K562 (cell line): Measurements from ENCODE around the gene FCRLA. TPM values are rescaled to one million over a fixed set of nuclear protein-coding genes. Genes with fewer than 3 reads are reported as not detected.

Source experiments
- ATAC-seq: fragments of 200-7000 bp; cut with Tn5 transposase; 3 replicates; pipeline ENCODE4 v1.9.1; 2020; ENCODE audit warnings: moderate library complexity
- BruUV-seq: library from RNA; stranded (reverse); fragments of 400-500 nt; replicated peaks from 2 replicates; lab custom pipeline; 2021; lab: Mats Ljungman, UMichigan
- CTCF ChIA-PET: fragments of 300-600 bp; formaldehyde crosslinking; extraction: SDS; loops from one replicate; lab custom pipeline; 2021; ENCODE audit warnings: low intra/inter-chr PET ratio; lab: Yijun Ruan, JAX
- POLR2A ChIA-PET: fragments of 300-600, 350-650 bp; sonication (Branson Sonifier 250); formaldehyde crosslinking; extraction: SDS; loops from one replicate; lab custom pipeline; 2021; ENCODE audit warnings: antibody characterized with exemption, inconsistent platforms; lab: Yijun Ruan, JAX
- DNase-seq, 4 experiments: peaks; one replicate each; pipeline versions ENCODE4 v3.0.0 to v3.0.0-alpha.2; 2011 to 2018; ENCODE audit warnings: low spot score in 3 of 4, mixed read lengths in 3 of 4; ENCODE audit errors: extremely low read depth in 1 of 4
- FAIRE-seq: peaks from 2 replicates; lab custom pipeline; 2011; peaks lifted over from hg19 to GRCh38; lab: Jason Lieb, UNC
- H2AFZ ChIP-seq: 2 replicates; pipeline ENCODE4 v1.6.0; 2011; ENCODE audit warnings: low read depth, low read length, control low read depth, inconsistent platforms
- H3K27ac ChIP-seq: fragments of 200-600 bp; 3 replicates; pipeline ENCODE4 v1.8.0; 2011; ENCODE audit warnings: low read depth, mild to moderate bottlenecking, control low read depth, inconsistent platforms, low read length, moderate library complexity, mixed read lengths; ENCODE audit errors: extremely low read depth
- H3K27me3 ChIP-seq, 2 experiments: fragments of 300-600 bp in 1 of 2; 2 replicates in 1 of 2; 3 replicates in 1 of 2; pipeline versions ENCODE4 v1.6.0 to v1.8.0; 2011; ENCODE audit warnings: inconsistent platforms in 2 of 2, low read length in 2 of 2, mild to moderate bottlenecking in 1 of 2, mixed read lengths in 1 of 2, moderate library complexity in 1 of 2; ENCODE audit not compliant: control insufficient read depth in 2 of 2, insufficient read depth in 2 of 2
- H3K36me3 ChIP-seq: fragments of 300-600 bp; 3 replicates; pipeline ENCODE4 v1.8.0; 2011; ENCODE audit warnings: mild to moderate bottlenecking, low read length, inconsistent platforms; ENCODE audit not compliant: control insufficient read depth, insufficient read depth
- H3K4me1 ChIP-seq, 2 experiments: fragments of 200-600 bp in 1 of 2; replicated peaks in 1 of 2; 2 replicates in 1 of 2; 3 replicates in 1 of 2; pipeline versions ENCODE4 v1.5.1 to v1.8.0; 2011; ENCODE audit warnings: inconsistent platforms in 2 of 2, low read length in 2 of 2, mild to moderate bottlenecking in 1 of 2, mixed read lengths in 1 of 2, moderate library complexity in 1 of 2; ENCODE audit not compliant: control insufficient read depth in 2 of 2, insufficient read depth in 2 of 2
- H3K4me2 ChIP-seq: 2 replicates; pipeline ENCODE4 v1.6.1; 2011; ENCODE audit warnings: low read length, control low read depth, inconsistent platforms, mixed read lengths; ENCODE audit not compliant: insufficient read depth
- H3K4me3 ChIP-seq: fragments of 200-600 bp; sonication (generic), shearing (Covaris generic); 2 replicates; pipeline ENCODE4 v1.5.1; 2016; ENCODE audit warnings: control low read depth, inconsistent platforms
- H3K79me2 ChIP-seq: fragments of 200-600 bp; 3 replicates; pipeline ENCODE4 v1.8.0; 2011; ENCODE audit warnings: low read length, inconsistent platforms; ENCODE audit not compliant: control insufficient read depth, insufficient read depth
- H3K9ac ChIP-seq, 2 experiments: 2 replicates each; pipeline versions ENCODE4 v1.6.0 to v1.6.1; 2011; ENCODE audit warnings: low read depth in 2 of 2, low read length in 2 of 2, control low read depth in 1 of 2, inconsistent platforms in 1 of 2, mild to moderate bottlenecking in 1 of 2, mixed read lengths in 1 of 2; ENCODE audit not compliant: insufficient read depth in 1 of 2
- H3K9me1 ChIP-seq: one replicate; pipeline ENCODE4 v1.6.0; 2011; ENCODE audit warnings: inconsistent platforms, mild to moderate bottlenecking, low read length, moderate library complexity; ENCODE audit not compliant: control insufficient read depth, insufficient read depth
- H3K9me3 ChIP-seq: replicated peaks from 2 replicates; pipeline ENCODE4 v1.5.1; 2011; ENCODE audit warnings: low read depth, low read length, inconsistent platforms; ENCODE audit not compliant: control insufficient read depth, insufficient read depth
- H4K20me1 ChIP-seq: replicated peaks from 2 replicates; pipeline ENCODE4 v1.6.1; 2011; ENCODE audit warnings: low read length, inconsistent platforms, mixed read lengths; ENCODE audit not compliant: control insufficient read depth, insufficient read depth
- CXXC5 ChIP-seq: fragments of 250-450 bp; sonication (Bioruptor Pico); IDR thresholded peaks from 2 replicates; pipeline ENCODE4 v1.8.0; 2022; ENCODE audit warnings: inconsistent platforms, mild to moderate bottlenecking, moderate library complexity
- DMBX1 ChIP-seq: fragments of 250-450 bp; sonication (Bioruptor Pico); IDR thresholded peaks from 2 replicates; pipeline ENCODE4 v1.8.0; 2022; ENCODE audit warnings: inconsistent platforms, mild to moderate bottlenecking, moderate library complexity, borderline replicate concordance
- HIVEP1 ChIP-seq: fragments of 250-450 bp; sonication (Bioruptor Pico); IDR thresholded peaks from 2 replicates; pipeline ENCODE4 v1.4.0; 2020; ENCODE audit warnings: mild to moderate bottlenecking
- JUND ChIP-seq, 2 experiments: IDR thresholded peaks; 2 replicates in 1 of 2; 3 replicates in 1 of 2; pipeline ENCODE4 v1.6.1; 2011; ENCODE audit warnings: borderline replicate concordance in 2 of 2, low read depth in 2 of 2, low read length in 2 of 2, improper control_type of control experiment in 1 of 2, missing biosample characterization in 1 of 2, missing genetic modification characterization in 1 of 2, missing genetic modification reagents in 1 of 2
- KLF6 ChIP-seq: fragments of 250-450 bp; sonication (Bioruptor Pico); IDR thresholded peaks from 2 replicates; pipeline ENCODE4 v1.4.0; 2020; ENCODE audit warnings: mild to moderate bottlenecking, moderate library complexity, borderline replicate concordance
- L3MBTL2 ChIP-seq: fragments of 450-650 bp; IDR thresholded peaks from 2 replicates; pipeline ENCODE4 v1.6.1; 2016; ENCODE audit warnings: mild to moderate bottlenecking, moderate library complexity
- MECOM ChIP-seq: fragments of 250-450 bp; sonication (Bioruptor Pico); IDR thresholded peaks from 2 replicates; pipeline ENCODE4 v1.8.0; 2022; ENCODE audit warnings: inconsistent platforms
- NFRKB ChIP-seq: fragments of 450-650 bp; IDR thresholded peaks from 2 replicates; pipeline ENCODE4 v1.6.1; 2016; ENCODE audit warnings: low read depth
- NR2C1 ChIP-seq, 2 experiments: fragments of 450-650 bp; IDR thresholded peaks; 2 replicates each; pipeline ENCODE4 v1.6.1; 2017; ENCODE audit warnings: mild to moderate bottlenecking in 2 of 2, antibody characterized with exemption in 1 of 2, inconsistent platforms in 1 of 2, missing compliant biosample characterization in 1 of 2, missing genetic modification characterization in 1 of 2
- NR2C2 ChIP-seq, 2 experiments: fragments of 200-800 bp in 1 of 2; sonication (Bioruptor generic) in 1 of 2; sonication (generic) in 1 of 2; formaldehyde crosslinking in 1 of 2; IDR thresholded peaks; 2 replicates each; pipeline versions ENCODE4 v1.6.1 to v1.8.0; 2016 to 2022; ENCODE audit warnings: mild to moderate bottlenecking in 1 of 2, missing compliant biosample characterization in 1 of 2, missing genetic modification characterization in 1 of 2, missing genetic modification reagents in 1 of 2
- POLR2A ChIP-seq: fragments of 450-650 bp; conservative IDR thresholded peaks from 2 replicates; pipeline ENCODE4 v1.6.1; 2016
- RCOR1 ChIP-seq, 2 experiments: IDR thresholded peaks; 2 replicates each; pipeline ENCODE4 v1.6.1; 2012; ENCODE audit warnings: low read depth in 2 of 2, low read length in 2 of 2, borderline replicate concordance in 1 of 2, improper control_type of control experiment in 1 of 2
- SMAD4 ChIP-seq: fragments of 250-450 bp; sonication (Bioruptor Pico); conservative IDR thresholded peaks from 2 replicates; pipeline ENCODE4 v1.8.0; 2021; ENCODE audit warnings: inconsistent platforms, mild to moderate bottlenecking, moderate library complexity
- TRIM24 ChIP-seq, 2 experiments: fragments of 450-650 bp; IDR thresholded peaks; 2 replicates each; pipeline ENCODE4 v1.6.1; 2016
- ZNF584 ChIP-seq: fragments of 200-800 bp; sonication (Bioruptor generic); IDR thresholded peaks from 2 replicates; pipeline ENCODE4 v1.6.1; 2016; ENCODE audit warnings: low read depth, mild to moderate bottlenecking, missing genetic modification characterization, missing compliant biosample characterization
- ZSCAN32 ChIP-seq: fragments of 450-650 bp; formaldehyde crosslinking; IDR thresholded peaks from 2 replicates; pipeline ENCODE4 v1.4.0; 2020; ENCODE audit warnings: mild to moderate bottlenecking, moderate library complexity
- WGBS: fragments of 100-300 bp; shearing (Covaris generic); methylation state at CpG from one replicate; pipeline ENCODE4 v1.1.6; 2016; ENCODE audit warnings: low coverage, mixed read lengths; ENCODE audit not compliant: insufficient coverage; ENCODE audit errors: missing lambda C conversion rate; 5-methylcytosine and 5-hydroxymethylcytosine counted together
- in situ Hi-C: fragments of 300-500 bp; cut with MboI; formaldehyde crosslinking; loops from 4 replicates; pipeline ENCODE4 v1.15.0; 2018; ENCODE audit warnings: inconsistent platforms, mixed read lengths
- intact Hi-C: fragments of 100-400 bp; cut with micrococcal nuclease; formaldehyde crosslinking; loops from 2 replicates; pipeline ENCODE4 v1.14.2; 2022
- polyA plus RNA-seq, 8 experiments: library from polyadenylated mRNA; depleted of rRNA in 4 of 8; stranded (reverse) in 5 of 8; unstranded in 3 of 8; fragments of >200 nt; fragmentation: Nextera tagmentation in 2 of 8; fragmentation: Illumina TruSeq in 1 of 8; extraction: Ambion mirVana in 2 of 8; extraction: Trizol in 1 of 8; gene quantifications; 2 replicates each; pipeline versions ENCODE4 v1.2.1 to v1.2.3, GENCODE V29; 2011 to 2014; ENCODE audit warnings: inconsistent platforms in 1 of 8, missing spikeins in 1 of 8
- total RNA-seq, 7 experiments: library from RNA; depleted of rRNA in 6 of 7; stranded (reverse); fragments of >200 nt in 6 of 7; fragmentation: Illumina TruSeq in 2 of 7; extraction: Trizol in 2 of 7; gene quantifications; 2 replicates each; pipeline versions ENCODE4 v1.2.1 to v1.2.3, GENCODE V29; 2011 to 2021; ENCODE audit warnings: low replicate concordance in 1 of 7
- TF ChIP-seq, protein P1 (sequence below): IDR thresholded peaks from 2 replicates; pipeline ENCODE4 v1.6.1; 2011; ENCODE audit not compliant: insufficient read length; ENCODE audit errors: extremely low read depth
- TF ChIP-seq, protein P2 (sequence below): fragments of 450-650 bp; formaldehyde crosslinking; IDR thresholded peaks from 2 replicates; pipeline ENCODE4 v1.4.0; 2022; ENCODE audit warnings: mild to moderate bottlenecking, moderate library complexity
- TF ChIP-seq, protein P3 (sequence below): IDR thresholded peaks from 2 replicates; pipeline ENCODE4 v1.6.1; 2016; ENCODE audit warnings: missing genetic modification characterization, missing compliant biosample characterization

FCRLA gene
- total and polyA plus RNA-seq, 9 of the 15 experiments (the other 6 are each of a cell fraction or from before 2014, with no cell fraction given), result 0.09 to 0.84 (median 0.44) TPM

DNA sequence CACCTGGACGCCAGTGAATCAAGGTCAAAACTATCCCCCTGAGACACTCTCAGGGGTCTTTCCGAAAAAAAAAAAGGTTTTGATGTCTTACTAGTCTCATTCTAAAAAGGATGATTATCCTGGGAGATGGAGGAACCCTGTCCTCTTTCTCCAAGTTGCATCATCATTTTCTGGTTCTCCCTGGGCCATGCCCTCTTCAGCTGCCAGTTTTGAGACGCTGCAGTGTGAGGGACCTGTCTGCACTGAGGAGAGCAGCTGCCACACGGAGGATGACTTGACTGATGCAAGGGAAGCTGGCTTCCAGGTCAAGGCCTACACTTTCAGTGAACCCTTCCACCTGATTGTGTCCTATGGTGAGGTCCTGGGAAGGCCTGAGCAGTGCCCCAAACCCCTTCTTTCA lies 3.5 kb downstream of the FCRLA start:
- FAIRE-seq (no peak), ATAC-seq (peak; percentile 21; the same call in 2 of the 3 replicates), DNase-seq (no peak)
- Histone ChIP-seq H3K9me1 (no peaks in the 10 kb centered on the region), H3K4me1 (peaks cover 8 to 36% of the 10 kb centered on the region in 2 experiments), H2AFZ (peak overlapping the region; percentile 28; the same call in 1 of the 2 replicates), H3K79me2 (no peaks in the 10 kb centered on the region), H3K9me3 (no peaks in the 10 kb centered on the region), H3K27ac (no peak overlapping the region; the same call in 2 of the 3 replicates), H3K9ac (no peak overlapping the region; a peak in 1 of 4 replicates), H3K36me3 (no peaks in the 10 kb centered on the region), H3K27me3 (no peaks in the 10 kb centered on the region), H4K20me1 (no peaks in the 10 kb centered on the region), H3K4me3 (no peak overlapping the region), H3K4me2 (no peak overlapping the region)
- in situ Hi-C loops (no loop called here), intact Hi-C loops (no loop called here)
- POLR2A ChIA-PET, result no interaction called here
- BruUV-seq, result no TSS peak
- CTCF ChIA-PET, result interaction anchor here (1.6 kb wide), 1 partner anchor 12 kb away, joined by 3 read pairs; no protein-coding TSS in a partner anchor
- 35% methylated on average over 4 of the region's 4 CpGs for WGBS
- peak; percentile 57; the same call in 1 of the 2 replicates for TF ChIP-seq ZSCAN32
- TF ChIP-seq MECOM (CRISPR knock-in tag), result peak; percentile 68; the same call in 1 of the 2 replicates
- peak; percentile 73; the same call in 1 of the 2 replicates for TF ChIP-seq ZNF584 (CRISPR knock-in tag)
- TF ChIP-seq, protein P1, sequence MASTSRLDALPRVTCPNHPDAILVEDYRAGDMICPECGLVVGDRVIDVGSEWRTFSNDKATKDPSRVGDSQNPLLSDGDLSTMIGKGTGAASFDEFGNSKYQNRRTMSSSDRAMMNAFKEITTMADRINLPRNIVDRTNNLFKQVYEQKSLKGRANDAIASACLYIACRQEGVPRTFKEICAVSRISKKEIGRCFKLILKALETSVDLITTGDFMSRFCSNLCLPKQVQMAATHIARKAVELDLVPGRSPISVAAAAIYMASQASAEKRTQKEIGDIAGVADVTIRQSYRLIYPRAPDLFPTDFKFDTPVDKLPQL, result no peak
- TF ChIP-seq NFRKB, result 0 out of 2 replicates have a peak, but pooled peaks have one; percentile 44
- TF ChIP-seq KLF6 (CRISPR knock-in tag), result peak; percentile 62; the same call in 1 of the 2 replicates
- peak; percentile 63 to 66; a peak in 2 of 4 replicates for TF ChIP-seq TRIM24 (IDR thresholded peaks at IDR 0.05)
- peak; percentile 72 for TF ChIP-seq SMAD4 (CRISPR knock-in tag)
- peak; percentile 67; the same call in 1 of the 2 replicates for TF ChIP-seq DMBX1
- peak; percentile 25; the same call in 1 of the 2 replicates for TF ChIP-seq JUND (IDR thresholded peaks at IDR 0.05; ENCODE audit: borderline replicate concordance, low read depth, low read length)
- no peak for TF ChIP-seq JUND (tag; IDR thresholded peaks at IDR 0.05; ENCODE audit: borderline replicate concordance, low read depth, low read length)
- peak; percentile 63 for TF ChIP-seq CXXC5 (CRISPR knock-in tag)
- TF ChIP-seq NR2C2 (CRISPR knock-in tag; IDR thresholded peaks at IDR 0.05), result no peak
- TF ChIP-seq NR2C2 (tag; IDR thresholded peaks at IDR 0.05), result peak; percentile 58; the same call in 1 of the 2 replicates
- 0 out of 2 replicates have a peak, but pooled peaks have one; percentile 9 for TF ChIP-seq L3MBTL2
- no peak for TF ChIP-seq RCOR1 (IDR thresholded peaks at IDR 0.05; ENCODE audit: borderline replicate concordance in 1 of 2, low read depth in 2 of 2, low read length in 2 of 2)
- TF ChIP-seq, protein P2, sequence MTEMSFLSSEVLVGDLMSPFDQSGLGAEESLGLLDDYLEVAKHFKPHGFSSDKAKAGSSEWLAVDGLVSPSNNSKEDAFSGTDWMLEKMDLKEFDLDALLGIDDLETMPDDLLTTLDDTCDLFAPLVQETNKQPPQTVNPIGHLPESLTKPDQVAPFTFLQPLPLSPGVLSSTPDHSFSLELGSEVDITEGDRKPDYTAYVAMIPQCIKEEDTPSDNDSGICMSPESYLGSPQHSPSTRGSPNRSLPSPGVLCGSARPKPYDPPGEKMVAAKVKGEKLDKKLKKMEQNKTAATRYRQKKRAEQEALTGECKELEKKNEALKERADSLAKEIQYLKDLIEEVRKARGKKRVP (CRISPR knock-in tag), result peak; percentile 78
- no peak for TF ChIP-seq NR2C1 (IDR thresholded peaks at IDR 0.05)
- peak; percentile 50 for TF ChIP-seq NR2C1 (tag; IDR thresholded peaks at IDR 0.05)
- no peak for TF ChIP-seq POLR2A
- TF ChIP-seq, protein P3, sequence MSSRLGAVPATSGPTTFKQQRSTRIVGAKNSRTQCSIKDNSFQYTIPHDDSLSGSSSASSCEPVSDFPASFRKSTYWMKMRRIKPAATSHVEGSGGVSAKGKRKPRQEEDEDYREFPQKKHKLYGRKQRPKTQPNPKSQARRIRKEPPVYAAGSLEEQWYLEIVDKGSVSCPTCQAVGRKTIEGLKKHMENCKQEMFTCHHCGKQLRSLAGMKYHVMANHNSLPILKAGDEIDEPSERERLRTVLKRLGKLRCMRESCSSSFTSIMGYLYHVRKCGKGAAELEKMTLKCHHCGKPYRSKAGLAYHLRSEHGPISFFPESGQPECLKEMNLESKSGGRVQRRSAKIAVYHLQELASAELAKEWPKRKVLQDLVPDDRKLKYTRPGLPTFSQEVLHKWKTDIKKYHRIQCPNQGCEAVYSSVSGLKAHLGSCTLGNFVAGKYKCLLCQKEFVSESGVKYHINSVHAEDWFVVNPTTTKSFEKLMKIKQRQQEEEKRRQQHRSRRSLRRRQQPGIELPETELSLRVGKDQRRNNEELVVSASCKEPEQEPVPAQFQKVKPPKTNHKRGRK (tag), result no peak
- peak; percentile 69; the same call in 1 of the 2 replicates for TF ChIP-seq HIVEP1 (CRISPR knock-in tag)
